ENCODE measurements around the gene PDP2. TPM values are rescaled to one million over a fixed set of nuclear protein-coding genes. Genes with fewer than 3 reads are reported as not detected.

PDP2 gene
- total RNA-seq, 1 donor from 2014 or later, result 18.3 TPM

GRCh38 chr16:66847533-66848067 is 32.7 kb upstream of the PDP2 start:
- Mint-ChIP-seq H3K27me3 (ENCODE audit: unreplicated experiment) (peaks cover 13% of the 10 kb centered on the region), H3K36me3 (ENCODE audit: unreplicated experiment) (no peaks in the 10 kb centered on the region), H3K4me3 (ENCODE audit: unreplicated experiment) (no peak overlapping the region), H3K27ac (ENCODE audit: unreplicated experiment) (no peak overlapping the region), H3K9me3 (ENCODE audit: unreplicated experiment) (peaks cover 4% of the 10 kb centered on the region), H3K4me1 (ENCODE audit: low read depth, unreplicated experiment) (peaks cover 14% of the 10 kb centered on the region)
- no peak for TF ChIP-seq CTCF (IDR thresholded peaks at IDR 0.05; ENCODE audit: partially characterized antibody, unreplicated experiment)
- DNase-seq, result no peak

GRCh38 chr16:66848172-66848571 is 32.1 kb upstream of the PDP2 start:
- DNase-seq, result no peak
- no peak overlapping the region for H3K27ac Mint-ChIP-seq (ENCODE audit: unreplicated experiment)
- H3K4me3 Mint-ChIP-seq (ENCODE audit: unreplicated experiment), result no peak overlapping the region
- peaks cover 4% of the 10 kb centered on the region for H3K9me3 Mint-ChIP-seq (ENCODE audit: unreplicated experiment)
- no peak for TF ChIP-seq CTCF (IDR thresholded peaks at IDR 0.05; ENCODE audit: partially characterized antibody, unreplicated experiment)
- H3K36me3 Mint-ChIP-seq (ENCODE audit: unreplicated experiment), result no peaks in the 10 kb centered on the region
- peaks cover 10% of the 10 kb centered on the region for H3K27me3 Mint-ChIP-seq (ENCODE audit: unreplicated experiment)
- H3K4me1 Mint-ChIP-seq (ENCODE audit: low read depth, unreplicated experiment), result peaks cover 14% of the 10 kb centered on the region

- H3K4me1 Mint-ChIP-seq (ENCODE audit: low read depth, unreplicated experiment), result peaks cover 14% of the 10 kb centered on the region
- no peak for TF ChIP-seq CTCF (IDR thresholded peaks at IDR 0.05; ENCODE audit: partially characterized antibody, unreplicated experiment)
- H3K27me3 Mint-ChIP-seq (ENCODE audit: unreplicated experiment), result peaks cover 5% of the 10 kb centered on the region
- peaks cover 4% of the 10 kb centered on the region for H3K9me3 Mint-ChIP-seq (ENCODE audit: unreplicated experiment)
- no peak overlapping the region for H3K4me3 Mint-ChIP-seq (ENCODE audit: unreplicated experiment)
- no peaks in the 10 kb centered on the region for H3K36me3 Mint-ChIP-seq (ENCODE audit: unreplicated experiment)
- no peak overlapping the region for H3K27ac Mint-ChIP-seq (ENCODE audit: unreplicated experiment)
- DNase-seq, result no peak
Observed at GRCh38 chr16:66849021-66849420, 31.3 kb upstream of the PDP2 start.

GRCh38 chr16:66849549-66849948 is 30.8 kb upstream of the PDP2 start:
- no peaks in the 10 kb centered on the region for H3K36me3 Mint-ChIP-seq (ENCODE audit: unreplicated experiment)
- peaks cover 6% of the 10 kb centered on the region for H3K9me3 Mint-ChIP-seq (ENCODE audit: unreplicated experiment)
- H3K4me3 Mint-ChIP-seq (ENCODE audit: unreplicated experiment), result no peak overlapping the region
- peaks cover 14% of the 10 kb centered on the region for H3K4me1 Mint-ChIP-seq (ENCODE audit: low read depth, unreplicated experiment)
- H3K27me3 Mint-ChIP-seq (ENCODE audit: unreplicated experiment), result peaks cover 5% of the 10 kb centered on the region
- no peak overlapping the region for H3K27ac Mint-ChIP-seq (ENCODE audit: unreplicated experiment)
- TF ChIP-seq CTCF (IDR thresholded peaks at IDR 0.05; ENCODE audit: partially characterized antibody, unreplicated experiment), result no peak
- DNase-seq, result no peak

- Mint-ChIP-seq H3K4me3 (ENCODE audit: unreplicated experiment) (no peak overlapping the region), H3K4me1 (ENCODE audit: low read depth, unreplicated experiment) (peaks cover 12% of the 10 kb centered on the region), H3K36me3 (ENCODE audit: unreplicated experiment) (no peaks in the 10 kb centered on the region), H3K27me3 (ENCODE audit: unreplicated experiment) (peaks cover 5% of the 10 kb centered on the region), H3K9me3 (ENCODE audit: unreplicated experiment) (peaks cover 8% of the 10 kb centered on the region), H3K27ac (ENCODE audit: unreplicated experiment) (no peak overlapping the region)
- no peak for TF ChIP-seq CTCF (IDR thresholded peaks at IDR 0.05; ENCODE audit: partially characterized antibody, unreplicated experiment)
- DNase-seq, result no peak
Observed at GRCh38 chr16:66850115-66850815, 30.1 kb upstream of the PDP2 start.

Measured in glutamatergic neuron (in vitro differentiated cells).